Left lung (tissue), 10 donors: ENCODE data around the gene DDIT4. TPM values are rescaled to one million over a fixed set of nuclear protein-coding genes. Genes with fewer than 3 reads are reported as not detected.

ENCODE experiments used
- ATAC-seq: fragments of 200-7000 bp; cut with Tn5 transposase; one replicate; pipeline ENCODE4 v1.9.1; 2020; ENCODE audit warnings: moderate library complexity
- DNase-seq, 4 donors: peaks; one replicate each; pipeline ENCODE4 v3.0.0-alpha.2; 2013 to 2020
- H3K27ac ChIP-seq, 2 donors: fragments of 200-600 bp; sonication (generic) in 1 of 2; one replicate each; pipeline versions ENCODE4 v1.5.0 to v1.8.0; 2020 to 2021
- H3K27me3 ChIP-seq, 2 donors: fragments of 200-600 bp; sonication (generic) in 1 of 2; one replicate each; pipeline versions ENCODE4 v1.5.0 to v1.8.0; 2020 to 2021
- H3K36me3 ChIP-seq, 2 donors: fragments of 200-600 bp; sonication (generic) in 1 of 2; one replicate each; pipeline versions ENCODE4 v1.5.0 to v1.8.0; 2020 to 2021
- H3K4me1 ChIP-seq, 2 donors: fragments of 200-600 bp; one replicate each; pipeline ENCODE4 v1.8.0; 2021
- H3K4me3 ChIP-seq, 2 donors: fragments of 200-600 bp; sonication (generic) in 1 of 2; one replicate each; pipeline versions ENCODE4 v1.5.0 to v1.8.0; 2020 to 2021; ENCODE audit warnings: mild to moderate bottlenecking in 1 of 2
- H3K9me3 ChIP-seq, 2 donors: fragments of 200-600 bp; sonication (generic) in 1 of 2; one replicate each; pipeline versions ENCODE4 v1.5.0 to v1.8.0; 2020 to 2021
- CTCF ChIP-seq, 2 donors: fragments of 200-600 bp; sonication (generic) in 1 of 2; IDR thresholded peaks; one replicate each; pipeline versions ENCODE4 v1.5.0 to v1.8.0; 2021; ENCODE audit warnings: antibody characterized with exemption in 2 of 2
- intact Hi-C, 2 donors: fragments of 100-400 bp; cut with DNase I; formaldehyde crosslinking; loops; one replicate each; pipeline versions ENCODE4 v1.11.2 to v1.14.2; 2022
- polyA plus RNA-seq, 6 donors: library from polyadenylated mRNA; unstranded; fragments of 120-200 nt; gene quantifications; one replicate each; pipeline ENCODE4 v1.2.1, GENCODE V29; 2013; ENCODE audit not compliant: insufficient read length in 6 of 6
- total RNA-seq, 2 donors: library from RNA; stranded (reverse); fragmentation: NEBNext Ultra II Directional; extraction: Animal tissue kit (Norgen Biotek cat#: 25700); gene quantifications; one replicate each; pipeline ENCODE4 v1.2.1, GENCODE V29; 2021
- donor health status: DM: no; HTN: yes; CAD: no.
- donor health status: DM: no; HTN: no; CAD: no.

The DDIT4 gene
- total and polyA plus RNA-seq, 8 donors, result 40.7 to 98.7 (median 56.4) TPM

GRCh38 chr10:72321248-72322029, 47.7 kb downstream of the DDIT4 start:
- DNase-seq, result no peak
- intact Hi-C loops, result no loop called here
- peak overlapping the region; percentile 92 to 93 for H3K27ac ChIP-seq
- H3K36me3 ChIP-seq, result no peaks in the 10 kb centered on the region
- ATAC-seq, result no peak
- no peak overlapping the region for H3K4me3 ChIP-seq
- no peaks in the 10 kb centered on the region for H3K9me3 ChIP-seq
- peaks cover 36 to 98% of the 10 kb centered on the region in 2 donors for H3K4me1 ChIP-seq
- H3K27me3 ChIP-seq, result no peaks in the 10 kb centered on the region
- TF ChIP-seq CTCF (IDR thresholded peaks at IDR 0.05), result no peak

GRCh38 chr10:72322030-72322279, 48.2 kb downstream of the DDIT4 start:
- peaks cover 36 to 97% of the 10 kb centered on the region in 2 donors for H3K4me1 ChIP-seq
- intact Hi-C loops, result no loop called here

GRCh38 chr10:72322280-72323058, 48.7 kb downstream of the DDIT4 start:
- Histone ChIP-seq H3K4me3 (no peak overlapping the region), H3K27me3 (no peaks in the 10 kb centered on the region), H3K36me3 (no peaks in the 10 kb centered on the region), H3K4me1 (peaks cover 36 to 97% of the 10 kb centered on the region in 2 donors), H3K27ac (peak overlapping the region in 1 of 2 donors; percentile 92), H3K9me3 (no peaks in the 10 kb centered on the region)
- ATAC-seq (no peak), DNase-seq (no peak)
- intact Hi-C loops, result no loop called here
- TF ChIP-seq CTCF (IDR thresholded peaks at IDR 0.05), result no peak

More at GRCh38 chr10:72322030-72322279, 48.2 kb downstream of the DDIT4 start:
- DNase-seq, result no peak
- Histone ChIP-seq H3K36me3 (no peaks in the 10 kb centered on the region), H3K27ac (peak overlapping the region in 1 of 2 donors; percentile 92), H3K27me3 (no peaks in the 10 kb centered on the region), H3K4me3 (no peak overlapping the region), H3K9me3 (no peaks in the 10 kb centered on the region)
- no peak for ATAC-seq
- TF ChIP-seq CTCF (IDR thresholded peaks at IDR 0.05), result no peak

- Histone ChIP-seq H3K27ac (peak overlapping the region in 1 of 2 donors; percentile 92), H3K4me1 (peaks cover 41 to 97% of the 10 kb centered on the region in 2 donors), H3K36me3 (no peaks in the 10 kb centered on the region), H3K4me3 (no peak overlapping the region), H3K27me3 (no peaks in the 10 kb centered on the region), H3K9me3 (no peaks in the 10 kb centered on the region)
- no peak for ATAC-seq
- intact Hi-C loops, result no loop called here
- no peak for DNase-seq
- no peak for TF ChIP-seq CTCF (IDR thresholded peaks at IDR 0.05)
Observed at GRCh38 chr10:72323108-72323749, 49.5 kb downstream of the DDIT4 start.

- H3K27ac ChIP-seq, result peak overlapping the region in 1 of 2 donors; percentile 92
- H3K27me3 ChIP-seq, result no peaks in the 10 kb centered on the region
- peaks cover 45 to 97% of the 10 kb centered on the region in 2 donors for H3K4me1 ChIP-seq
- DNase-seq, result peak in 1 of 4 donors; percentile 85
- TF ChIP-seq CTCF (IDR thresholded peaks at IDR 0.05), result no peak
- no peaks in the 10 kb centered on the region for H3K9me3 ChIP-seq
- ATAC-seq, result no peak
- H3K4me3 ChIP-seq, result no peak overlapping the region
- no peaks in the 10 kb centered on the region for H3K36me3 ChIP-seq
- intact Hi-C loops, result no loop called here
Observed at GRCh38 chr10:72323771-72324191, 50.1 kb downstream of the DDIT4 start.
